ENCODE data around the gene TBX10. TPM values are rescaled to one million over a fixed set of nuclear protein-coding genes. Genes with fewer than 3 reads are reported as not detected.

The TBX10 gene
- total RNA-seq, 4 donors from 2014 or later, result not detected

DNA sequence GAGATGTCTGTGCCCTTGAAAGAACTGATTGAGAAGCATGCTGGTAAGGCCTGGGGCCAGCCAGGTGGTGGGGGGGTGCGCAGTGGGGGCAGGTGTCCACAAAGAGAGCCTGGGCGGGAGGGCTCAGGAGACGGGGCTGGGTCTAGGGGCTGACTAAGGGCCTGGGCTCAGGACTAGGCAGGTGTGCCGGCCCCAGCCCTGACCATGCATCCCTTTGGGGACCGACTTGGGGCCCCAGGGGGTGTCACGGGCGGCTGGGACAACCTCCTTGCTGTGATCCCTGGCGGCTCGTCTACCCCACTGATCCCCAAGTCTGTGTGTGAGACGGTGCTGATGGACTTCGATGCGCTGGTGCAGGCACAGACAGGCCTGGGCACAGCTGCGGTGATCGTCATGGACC lies 28.4 kb downstream of the TBX10 start:
- H3K36me3 ChIP-seq, result peaks cover 21 to 30% of the 10 kb centered on the region in 2 donors
- intact Hi-C loops (cut with DNase I), result no loop called here
- WGBS, 2 donors, result 95 to 100% methylated on average over 2 to 13 of the region's 14 CpGs
- no peak for DNase-seq
- no peak overlapping the region for H3K4me3 ChIP-seq (replicated peaks in 1 of 3)
- no peak overlapping the region for H3K27ac ChIP-seq
- H3K27me3 ChIP-seq, result no peaks in the 10 kb centered on the region
- H3K4me1 ChIP-seq, result peaks cover 25 to 43% of the 10 kb centered on the region in 2 donors
- H3K9me3 ChIP-seq, result no peaks in the 10 kb centered on the region
- no peak for TF ChIP-seq POLR2A (IDR thresholded peaks at IDR 0.05)
- TF ChIP-seq, protein P1, sequence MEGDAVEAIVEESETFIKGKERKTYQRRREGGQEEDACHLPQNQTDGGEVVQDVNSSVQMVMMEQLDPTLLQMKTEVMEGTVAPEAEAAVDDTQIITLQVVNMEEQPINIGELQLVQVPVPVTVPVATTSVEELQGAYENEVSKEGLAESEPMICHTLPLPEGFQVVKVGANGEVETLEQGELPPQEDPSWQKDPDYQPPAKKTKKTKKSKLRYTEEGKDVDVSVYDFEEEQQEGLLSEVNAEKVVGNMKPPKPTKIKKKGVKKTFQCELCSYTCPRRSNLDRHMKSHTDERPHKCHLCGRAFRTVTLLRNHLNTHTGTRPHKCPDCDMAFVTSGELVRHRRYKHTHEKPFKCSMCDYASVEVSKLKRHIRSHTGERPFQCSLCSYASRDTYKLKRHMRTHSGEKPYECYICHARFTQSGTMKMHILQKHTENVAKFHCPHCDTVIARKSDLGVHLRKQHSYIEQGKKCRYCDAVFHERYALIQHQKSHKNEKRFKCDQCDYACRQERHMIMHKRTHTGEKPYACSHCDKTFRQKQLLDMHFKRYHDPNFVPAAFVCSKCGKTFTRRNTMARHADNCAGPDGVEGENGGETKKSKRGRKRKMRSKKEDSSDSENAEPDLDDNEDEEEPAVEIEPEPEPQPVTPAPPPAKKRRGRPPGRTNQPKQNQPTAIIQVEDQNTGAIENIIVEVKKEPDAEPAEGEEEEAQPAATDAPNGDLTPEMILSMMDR (IDR thresholded peaks at IDR 0.05), result no peak

DNA sequence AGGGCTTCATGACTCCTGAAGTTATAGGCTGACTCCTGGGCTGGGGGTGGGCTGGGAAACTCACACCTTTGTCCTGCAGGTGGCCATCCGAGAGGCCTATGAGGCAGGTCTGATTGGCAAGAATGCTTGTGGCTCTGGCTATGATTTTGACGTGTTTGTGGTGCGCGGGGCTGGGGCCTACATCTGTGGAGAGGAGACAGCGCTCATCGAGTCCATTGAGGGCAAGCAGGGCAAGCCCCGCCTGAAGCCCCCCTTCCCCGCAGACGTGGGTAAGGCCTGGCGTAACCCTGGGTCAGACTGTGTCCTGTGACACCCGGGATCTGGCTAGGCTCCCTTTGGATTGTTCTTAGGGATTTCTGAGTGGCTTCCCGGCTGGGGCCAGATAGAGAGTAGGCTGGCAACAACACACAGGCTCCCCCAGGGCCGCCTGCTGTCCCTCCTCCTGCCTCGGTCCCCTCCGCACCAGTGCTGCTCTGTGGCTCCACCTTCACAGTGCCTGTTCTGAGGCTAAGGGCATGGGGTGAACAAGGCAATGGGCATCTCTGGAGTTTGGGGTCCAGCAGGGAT lies 29.2 kb downstream of the TBX10 start:
- Histone ChIP-seq H3K4me3 (replicated peaks in 1 of 3) (no peak overlapping the region), H3K4me1 (peaks cover 20 to 38% of the 10 kb centered on the region in 2 donors), H3K36me3 (peaks cover 21 to 30% of the 10 kb centered on the region in 2 donors), H3K27ac (no peak overlapping the region), H3K27me3 (no peaks in the 10 kb centered on the region), H3K9me3 (no peaks in the 10 kb centered on the region)
- 87 to 92% methylated on average over 12 to 14 of the region's 15 CpGs for WGBS, 2 donors
- intact Hi-C loops (cut with DNase I), result no loop called here
- TF ChIP-seq, protein P1 (IDR thresholded peaks at IDR 0.05), result no peak
- no peak for TF ChIP-seq POLR2A (IDR thresholded peaks at IDR 0.05)
- no peak for DNase-seq

DNA sequence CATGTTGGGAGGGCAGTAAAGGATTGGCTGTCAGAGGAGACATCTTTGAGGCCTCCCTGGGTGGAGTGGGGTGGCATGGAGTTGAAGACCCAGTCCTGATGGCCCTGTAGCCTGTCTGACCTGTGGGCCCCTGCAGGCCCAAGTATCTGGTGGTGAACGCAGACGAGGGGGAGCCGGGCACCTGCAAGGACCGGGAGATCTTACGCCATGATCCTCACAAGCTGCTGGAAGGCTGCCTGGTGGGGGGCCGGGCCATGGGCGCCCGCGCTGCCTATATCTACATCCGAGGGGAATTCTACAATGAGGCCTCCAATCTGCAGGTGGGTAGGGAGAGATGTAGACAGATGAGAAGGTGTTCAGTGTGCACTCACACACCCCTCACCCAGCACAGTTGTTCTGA lies 30.2 kb downstream of the TBX10 start:
- H3K9me3 ChIP-seq, result no peaks in the 10 kb centered on the region
- WGBS, 2 donors, result 94 to 96% methylated on average over 10 of the region's 10 CpGs
- H3K36me3 ChIP-seq, result peaks cover 21 to 30% of the 10 kb centered on the region in 2 donors
- no peak for DNase-seq
- TF ChIP-seq POLR2A (IDR thresholded peaks at IDR 0.05), result no peak
- TF ChIP-seq, protein P1 (IDR thresholded peaks at IDR 0.05), result no peak
- H3K27me3 ChIP-seq, result no peaks in the 10 kb centered on the region
- intact Hi-C loops (cut with DNase I), result no loop called here
- no peak overlapping the region for H3K27ac ChIP-seq
- H3K4me1 ChIP-seq, result peaks cover 13 to 27% of the 10 kb centered on the region in 2 donors
- H3K4me3 ChIP-seq (replicated peaks in 1 of 3), result no peak overlapping the region

DNA sequence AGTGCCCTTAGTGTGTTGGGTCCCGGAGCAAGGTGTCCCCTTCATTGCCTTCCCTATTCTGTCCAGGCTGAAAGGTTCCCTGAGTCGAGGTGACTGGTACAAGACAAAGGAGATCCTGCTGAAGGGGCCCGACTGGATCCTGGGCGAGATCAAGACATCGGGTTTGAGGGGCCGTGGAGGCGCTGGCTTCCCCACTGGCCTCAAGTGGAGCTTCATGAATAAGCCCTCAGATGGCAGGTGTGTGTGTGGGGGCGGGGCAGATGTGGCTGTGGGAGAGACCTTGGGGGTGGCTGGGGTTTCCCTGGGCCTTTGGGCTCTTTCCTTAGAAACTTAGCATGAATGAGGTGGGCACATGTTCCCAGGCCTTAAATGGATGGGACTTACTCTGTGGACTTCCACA lies 31.1 kb downstream of the TBX10 start:
- intact Hi-C loops (cut with DNase I), result no loop called here
- H3K27ac ChIP-seq, result no peak overlapping the region
- TF ChIP-seq, protein P1 (IDR thresholded peaks at IDR 0.05), result no peak
- no peak for TF ChIP-seq POLR2A (IDR thresholded peaks at IDR 0.05)
- peaks cover 21 to 30% of the 10 kb centered on the region in 2 donors for H3K36me3 ChIP-seq
- no peak overlapping the region for H3K4me3 ChIP-seq (replicated peaks in 1 of 3)
- DNase-seq, result no peak
- 92 to 96% methylated on average over 7 to 8 of the region's 8 CpGs for WGBS, 2 donors
- H3K27me3 ChIP-seq, result no peaks in the 10 kb centered on the region
- peaks cover 13 to 19% of the 10 kb centered on the region in 2 donors for H3K4me1 ChIP-seq
- no peaks in the 10 kb centered on the region for H3K9me3 ChIP-seq

DNA sequence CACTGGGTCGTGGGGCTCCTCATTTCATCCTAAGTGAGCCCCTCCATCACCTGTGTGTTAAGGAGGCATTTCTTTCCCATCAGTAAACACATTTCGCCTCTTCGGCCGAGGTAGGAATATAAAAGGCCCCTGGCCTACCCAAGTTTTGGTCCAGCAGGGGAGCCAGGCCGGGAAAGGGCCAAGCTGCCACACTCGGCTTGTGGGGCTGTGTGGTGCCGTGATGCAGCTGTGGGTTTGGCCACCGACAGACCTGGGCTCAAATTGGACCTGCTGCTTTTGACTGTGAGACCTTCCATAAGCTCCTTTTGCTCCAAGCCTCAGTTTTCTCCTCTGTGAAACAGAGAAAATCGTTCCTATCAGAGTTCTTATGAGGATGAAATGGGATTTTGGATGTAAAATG lies 32.1 kb downstream of the TBX10 start:
- intact Hi-C loops (cut with DNase I), result no loop called here
- peaks cover 19 to 30% of the 10 kb centered on the region in 2 donors for H3K36me3 ChIP-seq
- no peaks in the 10 kb centered on the region for H3K9me3 ChIP-seq
- DNase-seq, result no peak
- 39 to 47% methylated on average over 8 to 9 of the region's 9 CpGs for WGBS, 2 donors
- no peaks in the 10 kb centered on the region for H3K27me3 ChIP-seq
- peaks cover 13 to 17% of the 10 kb centered on the region in 2 donors for H3K4me1 ChIP-seq
- peak overlapping the region; percentile 69 to 86 (median 71) for H3K4me3 ChIP-seq (replicated peaks in 1 of 3)
- TF ChIP-seq, protein P1 (IDR thresholded peaks at IDR 0.05), result no peak
- peak overlapping the region in 2 of 3 donors; percentile 74 to 88 for H3K27ac ChIP-seq
